ENCODE measurements around the gene FARP1. TPM values are rescaled to one million over a fixed set of nuclear protein-coding genes. Genes with fewer than 3 reads are reported as not detected.

The FARP1 gene
- polyA plus RNA-seq, 2 donors = 2.2 to 2.3 TPM

- Histone ChIP-seq H3K4me3 (ENCODE audit: low read depth in 1 of 2, low read length in 2 of 2) (no peak overlapping the region), H3K27me3 (ENCODE audit: control insufficient read depth in 1 of 2, insufficient read depth in 2 of 2, low read length in 2 of 2) (no peaks in the 10 kb centered on the region), H3K36me3 (ENCODE audit: control insufficient read depth in 2 of 2, insufficient read depth in 2 of 2, low read length in 1 of 2) (no peaks in the 10 kb centered on the region), H3K9me3 (ENCODE audit: control insufficient read depth in 2 of 2, insufficient read depth in 1 of 2, low read depth in 1 of 2, low read length in 1 of 2) (peaks cover 0 to 2% of the 10 kb centered on the region in 2 donors), H3K27ac (ENCODE audit: low read depth in 2 of 2, low read length in 1 of 2) (no peak overlapping the region), H3K4me1 (ENCODE audit: control insufficient read depth in 2 of 2, insufficient read depth in 2 of 2, low read length in 1 of 2) (peaks cover 0 to 5% of the 10 kb centered on the region in 2 donors)
- WGBS, 2 donors = 74 to 83% methylated on average over 14 of the region's 14 CpGs
Measured at GRCh38 chr13:98419786-98420553, 277.1 kb downstream of the FARP1 start.

- H3K27ac ChIP-seq (ENCODE audit: low read depth in 2 of 2, low read length in 1 of 2) = no peak overlapping the region
Measured at GRCh38 chr13:98420554-98421175, 277.8 kb downstream of the FARP1 start.

GRCh38 chr13:98422046-98422445 is 279.2 kb downstream of the FARP1 start:
- Histone ChIP-seq H3K27me3 (ENCODE audit: control insufficient read depth in 1 of 2, insufficient read depth in 2 of 2, low read length in 2 of 2) (no peaks in the 10 kb centered on the region), H3K4me3 (ENCODE audit: low read depth in 1 of 2, low read length in 2 of 2) (no peak overlapping the region), H3K36me3 (ENCODE audit: control insufficient read depth in 2 of 2, insufficient read depth in 2 of 2, low read length in 1 of 2) (no peaks in the 10 kb centered on the region), H3K4me1 (ENCODE audit: control insufficient read depth in 2 of 2, insufficient read depth in 2 of 2, low read length in 1 of 2) (no peaks in the 10 kb centered on the region), H3K9me3 (ENCODE audit: control insufficient read depth in 2 of 2, insufficient read depth in 1 of 2, low read depth in 1 of 2, low read length in 1 of 2) (peaks cover 0 to 2% of the 10 kb centered on the region in 2 donors), H3K27ac (ENCODE audit: low read depth in 2 of 2, low read length in 1 of 2) (no peak overlapping the region)
- 89 to 93% methylated on average over 9 of the region's 9 CpGs for WGBS, 2 donors

More at GRCh38 chr13:98420554-98421175, 277.8 kb downstream of the FARP1 start:
- Histone ChIP-seq H3K4me3 (ENCODE audit: low read depth in 1 of 2, low read length in 2 of 2) (no peak overlapping the region), H3K27me3 (ENCODE audit: control insufficient read depth in 1 of 2, insufficient read depth in 2 of 2, low read length in 2 of 2) (no peaks in the 10 kb centered on the region), H3K36me3 (ENCODE audit: control insufficient read depth in 2 of 2, insufficient read depth in 2 of 2, low read length in 1 of 2) (no peaks in the 10 kb centered on the region), H3K9me3 (ENCODE audit: control insufficient read depth in 2 of 2, insufficient read depth in 1 of 2, low read depth in 1 of 2, low read length in 1 of 2) (peaks cover 0 to 2% of the 10 kb centered on the region in 2 donors), H3K4me1 (ENCODE audit: control insufficient read depth in 2 of 2, insufficient read depth in 2 of 2, low read length in 1 of 2) (peaks cover 0 to 1% of the 10 kb centered on the region in 2 donors)
- 86 to 91% methylated on average over 6 of the region's 6 CpGs for WGBS, 2 donors

- H3K9me3 ChIP-seq (ENCODE audit: control insufficient read depth in 2 of 2, insufficient read depth in 1 of 2, low read depth in 1 of 2, low read length in 1 of 2) = peaks cover 0 to 2% of the 10 kb centered on the region in 2 donors
- 77 to 85% methylated on average over 7 of the region's 7 CpGs for WGBS, 2 donors
- H3K4me1 ChIP-seq (ENCODE audit: control insufficient read depth in 2 of 2, insufficient read depth in 2 of 2, low read length in 1 of 2) = no peaks in the 10 kb centered on the region
- H3K27me3 ChIP-seq (ENCODE audit: control insufficient read depth in 1 of 2, insufficient read depth in 2 of 2, low read length in 2 of 2) = no peaks in the 10 kb centered on the region
- H3K36me3 ChIP-seq (ENCODE audit: control insufficient read depth in 2 of 2, insufficient read depth in 2 of 2, low read length in 1 of 2) = no peaks in the 10 kb centered on the region
- no peak overlapping the region for H3K4me3 ChIP-seq (ENCODE audit: low read depth in 1 of 2, low read length in 2 of 2)
- no peak overlapping the region for H3K27ac ChIP-seq (ENCODE audit: low read depth in 2 of 2, low read length in 1 of 2)
Measured at GRCh38 chr13:98423417-98423816, 280.5 kb downstream of the FARP1 start.

- Histone ChIP-seq H3K27me3 (ENCODE audit: control insufficient read depth in 1 of 2, insufficient read depth in 2 of 2, low read length in 2 of 2) (no peaks in the 10 kb centered on the region), H3K9me3 (ENCODE audit: control insufficient read depth in 2 of 2, insufficient read depth in 1 of 2, low read depth in 1 of 2, low read length in 1 of 2) (peaks cover 0 to 3% of the 10 kb centered on the region in 2 donors)
- 86 to 88% methylated on average over 13 of the region's 13 CpGs for WGBS, 2 donors
Measured at GRCh38 chr13:98427331-98427995, 284.6 kb downstream of the FARP1 start.

GRCh38 chr13:98428256-98428966 is 285.5 kb downstream of the FARP1 start:
- peaks cover 0 to 2% of the 10 kb centered on the region in 2 donors for H3K36me3 ChIP-seq (ENCODE audit: control insufficient read depth in 2 of 2, insufficient read depth in 2 of 2, low read length in 1 of 2)
- WGBS, 2 donors = 88% methylated on average over 15 of the region's 15 CpGs
- peaks cover 0 to 3% of the 10 kb centered on the region in 2 donors for H3K9me3 ChIP-seq (ENCODE audit: control insufficient read depth in 2 of 2, insufficient read depth in 1 of 2, low read depth in 1 of 2, low read length in 1 of 2)
- H3K4me1 ChIP-seq (ENCODE audit: control insufficient read depth in 2 of 2, insufficient read depth in 2 of 2, low read length in 1 of 2) = no peaks in the 10 kb centered on the region
- H3K4me3 ChIP-seq (ENCODE audit: low read depth in 1 of 2, low read length in 2 of 2) = no peak overlapping the region
- H3K27me3 ChIP-seq (ENCODE audit: control insufficient read depth in 1 of 2, insufficient read depth in 2 of 2, low read length in 2 of 2) = no peaks in the 10 kb centered on the region
- H3K27ac ChIP-seq (ENCODE audit: low read depth in 2 of 2, low read length in 1 of 2) = no peak overlapping the region

More at GRCh38 chr13:98427331-98427995, 284.6 kb downstream of the FARP1 start:
- Histone ChIP-seq H3K4me1 (ENCODE audit: control insufficient read depth in 2 of 2, insufficient read depth in 2 of 2, low read length in 1 of 2) (no peaks in the 10 kb centered on the region), H3K4me3 (ENCODE audit: low read depth in 1 of 2, low read length in 2 of 2) (no peak overlapping the region), H3K27ac (ENCODE audit: low read depth in 2 of 2, low read length in 1 of 2) (no peak overlapping the region), H3K36me3 (ENCODE audit: control insufficient read depth in 2 of 2, insufficient read depth in 2 of 2, low read length in 1 of 2) (peaks cover 0 to 2% of the 10 kb centered on the region in 2 donors)

GRCh38 chr13:98429081-98429480 is 286.2 kb downstream of the FARP1 start:
- WGBS, 2 donors = 83 to 85% methylated on average over 10 of the region's 10 CpGs
- Histone ChIP-seq H3K36me3 (ENCODE audit: control insufficient read depth in 2 of 2, insufficient read depth in 2 of 2, low read length in 1 of 2) (peaks cover 0 to 2% of the 10 kb centered on the region in 2 donors), H3K4me3 (ENCODE audit: low read depth in 1 of 2, low read length in 2 of 2) (no peak overlapping the region), H3K4me1 (ENCODE audit: control insufficient read depth in 2 of 2, insufficient read depth in 2 of 2, low read length in 1 of 2) (no peaks in the 10 kb centered on the region), H3K9me3 (ENCODE audit: control insufficient read depth in 2 of 2, insufficient read depth in 1 of 2, low read depth in 1 of 2, low read length in 1 of 2) (peaks cover 0 to 3% of the 10 kb centered on the region in 2 donors), H3K27ac (ENCODE audit: low read depth in 2 of 2, low read length in 1 of 2) (no peak overlapping the region), H3K27me3 (ENCODE audit: control insufficient read depth in 1 of 2, insufficient read depth in 2 of 2, low read length in 2 of 2) (no peaks in the 10 kb centered on the region)

- H3K27ac ChIP-seq (ENCODE audit: low read depth in 2 of 2, low read length in 1 of 2) = no peak overlapping the region
- H3K27me3 ChIP-seq (ENCODE audit: control insufficient read depth in 1 of 2, insufficient read depth in 2 of 2, low read length in 2 of 2) = no peaks in the 10 kb centered on the region
- no peaks in the 10 kb centered on the region for H3K4me1 ChIP-seq (ENCODE audit: control insufficient read depth in 2 of 2, insufficient read depth in 2 of 2, low read length in 1 of 2)
- H3K9me3 ChIP-seq (ENCODE audit: control insufficient read depth in 2 of 2, insufficient read depth in 1 of 2, low read depth in 1 of 2, low read length in 1 of 2) = peaks cover 0 to 3% of the 10 kb centered on the region in 2 donors
- 92 to 95% methylated on average over 7 of the region's 7 CpGs for WGBS, 2 donors
- H3K4me3 ChIP-seq (ENCODE audit: low read depth in 1 of 2, low read length in 2 of 2) = no peak overlapping the region
- H3K36me3 ChIP-seq (ENCODE audit: control insufficient read depth in 2 of 2, insufficient read depth in 2 of 2, low read length in 1 of 2) = peaks cover 0 to 2% of the 10 kb centered on the region in 2 donors
Measured at GRCh38 chr13:98429531-98429930, 286.6 kb downstream of the FARP1 start.
